ENCODE data around the gene MMP23B. TPM values are rescaled to one million over a fixed set of nuclear protein-coding genes. Genes with fewer than 3 reads are reported as not detected.
"Not testable (repeated sequence)": the region's sequence is repeated elsewhere in the genome, so short reads cannot be mapped to it uniquely, and the experiment has no call there.

Gene MMP23B
- total RNA-seq, 1 donor from 2014 or later, result 1.7 TPM

- H3K36me3 Mint-ChIP-seq (ENCODE audit: low read depth); H3K27ac Mint-ChIP-seq (ENCODE audit: unreplicated experiment): not testable (repeated sequence)
These were observed 8.1 kb downstream of the MMP23B start for GRCh38 chr1:1640081-1640480.

GRCh38 chr1:1640711-1641461, 8.9 kb downstream of the MMP23B start:
- not testable (repeated sequence) for H3K9me3 Mint-ChIP-seq; H3K4me3 Mint-ChIP-seq; H3K4me1 Mint-ChIP-seq; DNase-seq (ENCODE audit: low read depth, low spot score); H3K27me3 Mint-ChIP-seq (ENCODE audit: low read depth); H3K36me3 Mint-ChIP-seq (ENCODE audit: low read depth); H3K27ac Mint-ChIP-seq (ENCODE audit: unreplicated experiment)

More at GRCh38 chr1:1640081-1640480, 8.1 kb downstream of the MMP23B start:
- H3K4me1 Mint-ChIP-seq; DNase-seq (ENCODE audit: low read depth, low spot score); H3K4me3 Mint-ChIP-seq; H3K9me3 Mint-ChIP-seq; H3K27me3 Mint-ChIP-seq (ENCODE audit: low read depth): not testable (repeated sequence)

- H3K4me1 Mint-ChIP-seq; H3K27ac Mint-ChIP-seq (ENCODE audit: unreplicated experiment); H3K27me3 Mint-ChIP-seq (ENCODE audit: low read depth); DNase-seq (ENCODE audit: low read depth, low spot score); H3K9me3 Mint-ChIP-seq; H3K4me3 Mint-ChIP-seq: not testable (repeated sequence)
- H3K36me3 Mint-ChIP-seq (ENCODE audit: low read depth), result peaks cover 14% of the 10 kb centered on the region
These were observed 14.4 kb downstream of the MMP23B start for GRCh38 chr1:1646326-1646725.

- peaks cover 19% of the 10 kb centered on the region for H3K36me3 Mint-ChIP-seq (ENCODE audit: low read depth)
These were observed 15.7 kb downstream of the MMP23B start for GRCh38 chr1:1647567-1648241.

GRCh38 chr1:1648265-1648664, 16.3 kb downstream of the MMP23B start:
- not testable (repeated sequence) for H3K9me3 Mint-ChIP-seq; H3K4me1 Mint-ChIP-seq; DNase-seq (ENCODE audit: low read depth, low spot score); H3K4me3 Mint-ChIP-seq; H3K27me3 Mint-ChIP-seq (ENCODE audit: low read depth); H3K27ac Mint-ChIP-seq (ENCODE audit: unreplicated experiment)
- H3K36me3 Mint-ChIP-seq (ENCODE audit: low read depth), result peaks cover 19% of the 10 kb centered on the region

More at GRCh38 chr1:1647567-1648241, 15.7 kb downstream of the MMP23B start:
- not testable (repeated sequence) for H3K27ac Mint-ChIP-seq (ENCODE audit: unreplicated experiment); DNase-seq (ENCODE audit: low read depth, low spot score); H3K9me3 Mint-ChIP-seq; H3K27me3 Mint-ChIP-seq (ENCODE audit: low read depth); H3K4me3 Mint-ChIP-seq; H3K4me1 Mint-ChIP-seq

GRCh38 chr1:1658583-1659549, 26.9 kb downstream of the MMP23B start, which contains the start of gene CDK11B:
TSS of gene CDK11B (minus strand) at chr1:1659004. CDS start at chr1:1657485, 1,519 bp downstream.
- Mint-ChIP-seq H3K27ac (ENCODE audit: unreplicated experiment) (peak within 1 kb of the TSS; percentile 100), H3K4me3 (peak within 1 kb of the TSS; percentile 99)
- not testable (repeated sequence) for H3K27me3 Mint-ChIP-seq (ENCODE audit: low read depth); H3K36me3 Mint-ChIP-seq (ENCODE audit: low read depth); H3K9me3 Mint-ChIP-seq; H3K4me1 Mint-ChIP-seq
- DNase-seq (ENCODE audit: low read depth, low spot score), result peak; percentile 82
- TF ChIP-seq CTCF (conservative IDR thresholded peaks at IDR 0.05), result peak; percentile 54

GRCh38 chr1:1662392-1662791, 30.4 kb downstream of the MMP23B start:
- H3K27ac Mint-ChIP-seq (ENCODE audit: unreplicated experiment); H3K36me3 Mint-ChIP-seq (ENCODE audit: low read depth); H3K4me1 Mint-ChIP-seq; H3K27me3 Mint-ChIP-seq (ENCODE audit: low read depth); H3K9me3 Mint-ChIP-seq; H3K4me3 Mint-ChIP-seq; DNase-seq (ENCODE audit: low read depth, low spot score): not testable (repeated sequence)

GRCh38 chr1:1662830-1663560, 31.0 kb downstream of the MMP23B start:
- not testable (repeated sequence) for H3K4me1 Mint-ChIP-seq; H3K36me3 Mint-ChIP-seq (ENCODE audit: low read depth); DNase-seq (ENCODE audit: low read depth, low spot score); H3K27ac Mint-ChIP-seq (ENCODE audit: unreplicated experiment); H3K4me3 Mint-ChIP-seq; H3K9me3 Mint-ChIP-seq; H3K27me3 Mint-ChIP-seq (ENCODE audit: low read depth)

- H3K27ac Mint-ChIP-seq (ENCODE audit: unreplicated experiment); H3K36me3 Mint-ChIP-seq (ENCODE audit: low read depth); H3K9me3 Mint-ChIP-seq; DNase-seq (ENCODE audit: low read depth, low spot score); H3K4me3 Mint-ChIP-seq; H3K27me3 Mint-ChIP-seq (ENCODE audit: low read depth); H3K4me1 Mint-ChIP-seq: not testable (repeated sequence)
These were observed 32.3 kb downstream of the MMP23B start for GRCh38 chr1:1664318-1664717.

All from neural crest cell (in vitro differentiated cells).